Fibroblast of villous mesenchyme (primary cell): ENCODE measurements around the gene RPS24. TPM values are rescaled to one million over a fixed set of nuclear protein-coding genes. Genes with fewer than 3 reads are reported as not detected.

ENCODE experiments used
- DNase-seq: peaks from one replicate; pipeline ENCODE4 v3.0.0-alpha.2; 2010; ENCODE audit warnings: low read depth
- H3K4me3 ChIP-seq: 2 replicates; pipeline ENCODE4 v1.5.1; 2011; ENCODE audit warnings: low read depth, mild to moderate bottlenecking, low read length
- total RNA-seq: library from RNA; depleted of rRNA; stranded (reverse); fragments of >200 nt; gene quantifications from 2 replicates; pipeline ENCODE4 v1.2.3, GENCODE V29; 2012
- TF ChIP-seq, protein P1 (sequence below): IDR thresholded peaks from 2 replicates; pipeline ENCODE4 v1.5.1; 2012; ENCODE audit warnings: low read depth, mild to moderate bottlenecking, low read length; ENCODE audit not compliant: insufficient read depth

The RPS24 gene
- total RNA-seq, 1 donor: 1,478 TPM

DNA sequence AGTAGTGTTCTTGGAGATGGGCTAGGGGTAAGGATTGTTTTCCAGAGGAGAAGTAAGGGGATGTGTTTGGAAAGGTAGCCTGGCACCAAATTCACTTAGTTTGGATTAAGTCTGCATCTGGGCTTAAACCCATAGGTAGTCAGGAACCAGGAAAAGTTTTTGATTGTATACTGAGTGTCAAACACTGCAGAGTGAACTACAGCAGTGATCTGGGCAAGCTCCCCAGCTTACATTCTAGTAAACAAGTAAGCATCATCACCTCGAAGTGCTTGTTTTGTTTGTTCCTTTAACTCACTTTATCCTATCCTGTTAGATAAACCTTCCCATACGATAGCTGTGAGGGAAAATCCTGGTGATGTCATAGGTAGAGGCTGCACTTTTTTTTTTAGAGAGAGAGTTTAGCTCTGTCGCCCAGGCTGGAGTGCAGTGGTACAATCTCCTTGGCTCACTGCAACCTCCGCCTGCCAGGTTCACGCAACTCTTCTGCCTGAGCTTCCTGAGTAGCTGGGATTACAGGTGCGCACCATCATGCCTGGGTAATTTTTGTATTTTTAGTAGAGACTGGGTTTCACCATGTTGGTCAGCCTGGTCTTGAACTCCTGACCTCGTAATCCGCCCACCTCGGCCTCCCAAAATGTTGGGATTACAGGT is 2.4 kb downstream of the RPS24 start:
- DNase-seq: no peak
- H3K4me3 ChIP-seq: no peak overlapping the region
- TF ChIP-seq, protein P1, sequence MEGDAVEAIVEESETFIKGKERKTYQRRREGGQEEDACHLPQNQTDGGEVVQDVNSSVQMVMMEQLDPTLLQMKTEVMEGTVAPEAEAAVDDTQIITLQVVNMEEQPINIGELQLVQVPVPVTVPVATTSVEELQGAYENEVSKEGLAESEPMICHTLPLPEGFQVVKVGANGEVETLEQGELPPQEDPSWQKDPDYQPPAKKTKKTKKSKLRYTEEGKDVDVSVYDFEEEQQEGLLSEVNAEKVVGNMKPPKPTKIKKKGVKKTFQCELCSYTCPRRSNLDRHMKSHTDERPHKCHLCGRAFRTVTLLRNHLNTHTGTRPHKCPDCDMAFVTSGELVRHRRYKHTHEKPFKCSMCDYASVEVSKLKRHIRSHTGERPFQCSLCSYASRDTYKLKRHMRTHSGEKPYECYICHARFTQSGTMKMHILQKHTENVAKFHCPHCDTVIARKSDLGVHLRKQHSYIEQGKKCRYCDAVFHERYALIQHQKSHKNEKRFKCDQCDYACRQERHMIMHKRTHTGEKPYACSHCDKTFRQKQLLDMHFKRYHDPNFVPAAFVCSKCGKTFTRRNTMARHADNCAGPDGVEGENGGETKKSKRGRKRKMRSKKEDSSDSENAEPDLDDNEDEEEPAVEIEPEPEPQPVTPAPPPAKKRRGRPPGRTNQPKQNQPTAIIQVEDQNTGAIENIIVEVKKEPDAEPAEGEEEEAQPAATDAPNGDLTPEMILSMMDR: no peak

DNA sequence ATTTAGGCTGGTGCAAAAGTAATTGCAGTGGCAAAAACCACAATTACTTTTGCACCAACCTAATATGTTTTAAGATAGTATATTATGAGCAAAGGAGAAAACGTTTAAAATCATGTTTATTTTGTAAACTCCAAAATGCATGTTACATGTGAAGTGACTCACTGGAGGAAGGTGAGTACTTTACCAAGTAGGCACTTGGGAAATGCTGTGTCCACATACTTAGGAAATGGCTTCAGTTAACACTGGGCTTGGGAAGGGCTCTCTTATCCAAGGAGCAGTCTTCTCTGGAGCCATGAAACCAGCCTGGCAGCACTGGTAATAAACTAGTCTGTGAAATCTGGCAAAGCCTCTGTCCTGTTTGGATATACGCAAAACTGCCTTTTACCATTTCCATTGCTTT is 4.4 kb downstream of the RPS24 start:
- TF ChIP-seq, protein P1: no peak
- peak; percentile 28 for DNase-seq
- no peak overlapping the region for H3K4me3 ChIP-seq

DNA sequence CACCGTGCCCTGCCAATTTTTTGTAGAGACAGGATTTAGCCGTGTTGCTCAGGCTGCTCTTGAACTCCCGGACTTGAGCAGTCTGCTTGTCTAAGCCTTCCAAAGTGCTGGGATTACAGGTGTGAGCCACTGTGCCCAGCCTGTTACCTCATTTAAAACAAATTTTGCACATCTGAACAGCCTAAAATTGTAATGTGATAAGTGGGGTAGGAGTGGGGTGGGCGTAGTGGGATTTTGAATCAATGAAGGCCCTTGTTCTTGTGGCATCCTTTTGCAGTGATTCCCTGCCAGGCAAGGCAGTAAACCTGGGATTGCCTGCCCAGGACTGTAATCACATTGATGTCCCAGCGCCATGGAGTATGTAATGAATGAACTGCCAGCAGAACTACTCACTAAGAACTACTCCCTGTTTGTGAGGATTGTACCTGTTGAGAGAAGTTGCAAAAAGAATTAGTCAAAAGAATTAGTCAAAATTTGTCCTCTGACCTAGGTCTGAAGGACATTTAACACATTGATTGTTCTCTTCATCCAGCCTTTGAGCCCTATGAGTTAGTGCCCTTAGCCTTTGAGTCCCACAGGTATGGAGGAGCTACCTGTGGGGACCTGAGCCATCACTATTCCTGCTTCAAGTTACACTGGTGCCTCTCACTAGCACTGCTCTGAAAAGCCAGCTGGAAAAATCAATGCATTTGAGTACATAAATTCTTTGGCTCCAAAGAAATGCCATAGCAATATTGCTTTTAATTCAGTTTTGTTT is 5.3 kb downstream of the RPS24 start:
- TF ChIP-seq, protein P1: no peak
- no peak overlapping the region for H3K4me3 ChIP-seq
- no peak for DNase-seq

DNA sequence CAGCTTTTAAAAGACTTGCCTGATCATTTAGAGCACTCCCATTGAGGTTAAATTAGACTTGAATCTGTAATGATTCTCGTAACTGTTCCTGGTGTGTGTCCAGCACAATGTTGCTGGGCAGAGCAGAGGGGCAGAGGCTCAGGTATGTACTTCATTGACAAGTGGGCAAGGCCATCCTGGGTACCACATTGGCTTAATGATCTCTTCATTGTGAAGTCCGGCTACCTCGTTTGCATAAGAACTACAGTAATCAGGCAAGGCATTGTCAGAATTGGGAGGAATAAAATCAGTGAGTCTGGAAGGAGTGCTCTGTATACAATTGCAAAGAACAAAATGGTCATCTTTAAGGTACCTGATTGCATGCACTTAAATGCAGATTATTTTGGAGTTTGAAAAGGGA is 6.1 kb downstream of the RPS24 start:
- TF ChIP-seq, protein P1: no peak
- DNase-seq: no peak
- H3K4me3 ChIP-seq: no peak overlapping the region

DNA sequence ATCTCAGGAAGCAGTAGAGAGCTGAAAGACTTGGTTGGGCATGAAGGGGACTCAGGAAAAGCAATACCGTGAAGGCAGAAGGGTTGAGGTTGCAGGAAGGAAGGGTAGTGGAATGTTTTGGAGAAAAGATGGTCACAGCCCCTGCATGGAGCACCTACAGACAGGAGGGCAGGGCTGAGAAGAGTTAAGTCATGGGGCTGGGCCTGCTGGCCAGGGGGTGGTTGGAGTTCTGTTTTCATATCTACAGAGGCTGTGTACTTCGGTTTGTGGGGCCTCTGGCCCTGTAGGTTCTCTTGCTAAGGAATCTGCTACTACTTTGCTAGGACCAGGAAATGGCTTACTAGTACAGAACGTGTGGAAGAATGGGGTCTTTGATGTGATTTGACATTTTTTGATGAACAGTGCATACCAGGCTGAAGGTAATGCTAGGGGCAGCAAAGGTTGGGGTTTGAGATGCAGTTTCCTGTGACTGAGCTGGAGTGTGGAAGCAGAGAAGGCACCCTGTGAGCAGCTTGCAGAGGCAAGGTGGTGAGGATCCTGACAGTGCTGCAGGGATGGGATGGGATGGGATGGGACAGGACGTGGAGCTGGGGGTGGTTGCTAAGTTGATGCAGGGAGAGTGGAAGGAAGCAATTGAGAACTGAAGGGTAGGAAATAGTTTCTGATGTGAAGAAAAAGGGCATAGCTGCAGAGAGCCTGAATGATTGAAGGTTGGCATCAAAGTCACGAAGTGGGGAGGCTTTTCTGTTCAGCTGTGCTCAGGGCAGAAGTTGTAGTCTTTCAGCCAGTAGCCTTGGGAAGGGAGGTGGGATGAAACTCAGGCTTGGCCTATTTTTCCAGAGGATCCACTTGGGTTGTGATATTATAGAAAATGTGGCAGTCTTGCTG is 7.8 kb downstream of the RPS24 start:
- H3K4me3 ChIP-seq: no peak overlapping the region
- TF ChIP-seq, protein P1: no peak
- no peak for DNase-seq

DNA sequence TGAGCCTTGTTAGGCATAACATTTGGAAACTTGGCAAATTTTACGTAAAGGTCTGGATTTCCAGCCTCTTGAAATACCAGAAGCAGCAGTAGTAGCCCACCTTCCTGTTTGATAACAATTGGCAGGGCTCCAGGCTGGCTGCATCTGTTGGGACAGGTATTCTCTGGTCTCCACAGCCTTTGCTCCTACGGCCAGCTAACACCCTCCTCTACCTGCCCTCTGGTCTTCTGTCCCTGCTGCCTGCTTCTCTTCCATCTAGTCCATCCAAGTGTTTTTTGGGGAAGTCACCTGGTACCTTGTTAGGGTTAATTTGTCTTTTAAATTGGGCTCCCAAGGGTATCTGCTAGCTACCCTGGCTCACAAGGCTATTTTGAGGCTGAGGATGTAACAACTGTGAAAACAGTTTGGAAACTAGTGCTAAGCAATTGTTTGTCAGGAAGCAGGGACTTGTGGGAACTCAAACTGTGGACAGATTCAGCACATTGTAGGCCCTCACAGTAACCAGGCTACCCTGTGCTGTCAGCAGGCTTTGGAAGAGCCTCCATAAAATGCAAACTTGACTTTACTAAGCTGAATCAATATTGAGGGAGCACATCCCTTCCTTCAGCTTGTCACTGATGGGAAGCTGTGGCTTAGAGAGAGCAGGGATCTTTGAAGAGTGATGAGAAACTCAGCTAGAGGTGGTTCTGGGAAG is 8.5 kb downstream of the RPS24 start:
- DNase-seq: no peak
- TF ChIP-seq, protein P1: no peak
- H3K4me3 ChIP-seq: no peak overlapping the region
